Stomach (tissue), 9 donors: ENCODE results near the gene ATF7. TPM values are rescaled to one million over a fixed set of nuclear protein-coding genes. Genes with fewer than 3 reads are reported as not detected.

Source experiments
- DNase-seq, 2 donors: peaks; one replicate each; pipeline versions ENCODE4 v3.0.0 to v3.0.0-alpha.2; 2013 to 2019
- H3K27ac ChIP-seq, 5 donors: fragments of 200-600 bp in 4 of 5; sonication (generic) in 4 of 5; one replicate each; pipeline ENCODE4 v1.5.1; 2013 to 2019; ENCODE audit warnings: mild to moderate bottlenecking in 1 of 5, moderate library complexity in 1 of 5
- H3K27me3 ChIP-seq, 3 donors: fragments of 200-600 bp; sonication (generic); one replicate each; pipeline ENCODE4 v1.5.1; 2017 to 2019; ENCODE audit warnings: mixed run types in 1 of 3
- H3K36me3 ChIP-seq, 4 donors: fragments of 200-600 bp; sonication (generic); 1 replicate in 3 of 4; 2 replicates in 1 of 4; pipeline ENCODE4 v1.5.1; 2016 to 2019
- H3K4me1 ChIP-seq, 4 donors: fragments of 200-600 bp; sonication (generic); one replicate each; pipeline ENCODE4 v1.5.1; 2016 to 2019
- H3K4me3 ChIP-seq, 4 donors: fragments of 200-600 bp; sonication (generic) in 3 of 4; one replicate each; pipeline ENCODE4 v1.5.1; 2016 to 2019; ENCODE audit warnings: mild to moderate bottlenecking in 1 of 4
- H3K9me3 ChIP-seq, 4 donors: fragments of 200-600 bp; sonication (generic); one replicate each; pipeline ENCODE4 v1.5.1; 2016 to 2019
- EP300 ChIP-seq: sonication (generic); formaldehyde crosslinking; IDR thresholded peaks from one replicate; pipeline ENCODE4 v1.6.1; 2017; ENCODE audit warnings: antibody characterized with exemption
- POLR2A ChIP-seq, 4 donors: fragments of 450-650 bp; IDR thresholded peaks; one replicate each; pipeline ENCODE4 v1.6.1; 2016; ENCODE audit warnings: antibody characterized with exemption in 4 of 4, control low read depth in 2 of 4, mild to moderate bottlenecking in 1 of 4, moderate library complexity in 1 of 4
- POLR2AphosphoS5 ChIP-seq, 3 donors: sonication (generic); formaldehyde crosslinking; IDR thresholded peaks; one replicate each; pipeline ENCODE4 v1.6.1; 2016; ENCODE audit warnings: antibody characterized with exemption in 3 of 3
- WGBS, 5 donors: extraction: QIAGEN DNeasy Blood & Tissue Kit in 3 of 5; methylation state at CpG; one replicate each; pipeline versions ENCODE4 v1.1.5 to v1.1.7; 2013 to 2018; 5-methylcytosine and 5-hydroxymethylcytosine counted together
- intact Hi-C: fragments of 100-400 bp; cut with DNase I; formaldehyde crosslinking; loops from one replicate; pipeline ENCODE4 v1.15.1; 2023; ENCODE audit warnings: low total_unique reads
- polyA plus RNA-seq, 3 donors: library from polyadenylated mRNA; stranded (reverse); fragments of 200-250 nt; gene quantifications; one replicate each; pipeline ENCODE4 v1.2.3, GENCODE V29; 2013
- total RNA-seq, 5 donors: library from RNA; depleted of rRNA; stranded (reverse); fragments of >200 nt; gene quantifications; one replicate each; pipeline versions ENCODE4 v1.1.0 to v1.2.3, GENCODE V29; 2014 to 2016
- TF ChIP-seq, protein P1 (sequence below), 7 experiments: fragments of 450-650 bp in 4 of 7; fragments of 200-600 bp in 3 of 7; sonication (generic) in 3 of 7; IDR thresholded peaks; one replicate each; pipeline ENCODE4 v1.5.1; 2016 to 2019; ENCODE audit warnings: antibody characterized with exemption in 7 of 7, control low read depth in 2 of 7, mild to moderate bottlenecking in 1 of 7
- donor health status: healthy with polysubstance abuse.
- donor health status: Bipolar disorder and iron deficiency.
- donor health status: healthy.

Gene ATF7
- total and polyA plus RNA-seq, 8 donors: 9.0 to 93.4 (median 16.3) TPM

DNA sequence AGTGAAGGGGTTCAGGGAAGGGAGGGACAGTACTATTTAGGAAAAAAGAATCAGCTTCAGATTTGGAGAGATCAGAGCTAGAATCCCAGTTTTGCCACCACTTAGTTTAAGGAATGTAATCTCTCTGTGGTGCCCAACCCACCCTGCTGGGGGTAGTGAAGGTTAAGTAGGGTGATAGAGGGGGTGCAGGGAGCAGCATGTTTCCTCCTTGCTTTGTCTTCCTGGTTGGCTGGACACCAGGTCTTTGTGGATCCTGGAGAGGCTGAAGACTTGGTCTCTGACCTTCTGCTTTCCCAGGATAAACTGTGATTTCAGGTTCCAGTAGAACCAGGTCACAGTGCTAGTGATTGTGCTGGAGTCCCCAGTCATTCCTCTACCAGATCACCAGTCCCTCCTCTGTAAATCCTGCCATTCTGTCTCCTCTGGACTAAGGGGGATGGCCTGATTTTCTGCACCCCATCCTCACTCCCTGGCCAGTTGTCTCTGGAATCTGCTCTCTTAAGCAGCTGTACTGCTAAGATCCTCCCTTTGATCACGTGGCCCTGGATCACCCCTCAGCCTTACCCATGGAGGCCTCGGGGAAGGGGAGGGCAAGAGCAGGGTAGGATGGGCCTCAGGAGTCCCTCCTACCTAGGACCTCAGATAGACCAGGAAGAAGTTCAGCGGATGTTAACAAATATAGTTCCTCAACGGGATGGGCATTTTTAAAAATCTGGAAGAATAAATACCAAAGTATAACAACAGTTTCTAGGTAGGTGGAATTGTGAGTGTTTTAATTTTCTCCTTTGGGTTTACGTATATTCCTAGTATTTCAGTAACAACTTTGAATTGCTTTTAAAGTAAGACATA, 130.1 kb downstream of the ATF7 start:
- Histone ChIP-seq H3K9me3 (no peaks in the 10 kb centered on the region), H3K36me3 (no peaks in the 10 kb centered on the region), H3K4me3 (no peak overlapping the region), H3K27ac (peak overlapping the region in 4 of 5 donors; percentile 1 to 65 (median 59)), H3K27me3 (no peaks in the 10 kb centered on the region), H3K4me1 (peaks cover 35 to 77% (median 48%) of the 10 kb centered on the region in 4 donors)
- TF ChIP-seq POLR2A (IDR thresholded peaks at IDR 0.05) (no peak), POLR2AphosphoS5 (IDR thresholded peaks at IDR 0.05) (no peak)
- TF ChIP-seq, protein P1, sequence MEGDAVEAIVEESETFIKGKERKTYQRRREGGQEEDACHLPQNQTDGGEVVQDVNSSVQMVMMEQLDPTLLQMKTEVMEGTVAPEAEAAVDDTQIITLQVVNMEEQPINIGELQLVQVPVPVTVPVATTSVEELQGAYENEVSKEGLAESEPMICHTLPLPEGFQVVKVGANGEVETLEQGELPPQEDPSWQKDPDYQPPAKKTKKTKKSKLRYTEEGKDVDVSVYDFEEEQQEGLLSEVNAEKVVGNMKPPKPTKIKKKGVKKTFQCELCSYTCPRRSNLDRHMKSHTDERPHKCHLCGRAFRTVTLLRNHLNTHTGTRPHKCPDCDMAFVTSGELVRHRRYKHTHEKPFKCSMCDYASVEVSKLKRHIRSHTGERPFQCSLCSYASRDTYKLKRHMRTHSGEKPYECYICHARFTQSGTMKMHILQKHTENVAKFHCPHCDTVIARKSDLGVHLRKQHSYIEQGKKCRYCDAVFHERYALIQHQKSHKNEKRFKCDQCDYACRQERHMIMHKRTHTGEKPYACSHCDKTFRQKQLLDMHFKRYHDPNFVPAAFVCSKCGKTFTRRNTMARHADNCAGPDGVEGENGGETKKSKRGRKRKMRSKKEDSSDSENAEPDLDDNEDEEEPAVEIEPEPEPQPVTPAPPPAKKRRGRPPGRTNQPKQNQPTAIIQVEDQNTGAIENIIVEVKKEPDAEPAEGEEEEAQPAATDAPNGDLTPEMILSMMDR (IDR thresholded peaks at IDR 0.05): no peak
- 35 to 47% (median 37%) methylated on average over 5 of the region's 5 CpGs for WGBS, 5 donors
- DNase-seq: peak in 1 of 2 donors; percentile 89
- intact Hi-C loops: no loop called here

DNA sequence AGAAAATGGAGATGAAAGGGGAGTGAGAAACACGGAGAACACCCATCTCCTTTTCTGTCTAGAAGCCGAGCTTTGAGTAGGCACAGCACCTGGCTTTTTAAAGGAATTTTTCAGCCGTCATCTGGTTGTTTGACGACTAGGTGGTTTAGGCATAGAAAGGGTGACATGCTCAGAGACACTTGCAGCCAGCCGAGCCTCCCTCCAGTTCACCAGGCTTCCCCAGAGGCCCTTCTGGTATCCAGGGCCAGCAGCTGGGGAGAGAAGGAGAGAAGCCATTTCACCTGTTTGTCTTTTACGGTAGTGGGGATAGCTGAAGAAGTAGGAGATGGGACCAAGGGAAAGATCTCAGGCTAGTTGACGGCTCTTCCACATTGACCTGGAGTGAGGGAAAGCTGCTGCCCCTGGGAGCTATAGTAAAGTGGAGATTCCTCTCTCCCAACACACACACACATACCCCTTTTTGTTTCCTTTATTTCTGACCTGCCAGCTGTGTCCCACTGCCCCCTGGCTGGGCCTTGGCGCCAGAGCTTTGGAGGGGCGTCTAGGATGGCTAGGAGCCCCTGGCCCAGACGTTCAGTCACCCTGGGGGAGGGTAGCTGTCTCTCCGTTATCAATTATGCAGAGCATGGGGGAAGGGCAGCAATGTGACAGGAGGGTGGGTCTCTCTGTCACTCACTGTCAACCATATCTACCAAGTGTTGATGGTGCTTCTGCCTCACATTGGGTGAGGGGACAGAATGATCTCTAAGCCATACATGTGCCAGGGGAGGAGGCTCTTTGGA, 132.4 kb downstream of the ATF7 start:
- Histone ChIP-seq H3K36me3 (no peaks in the 10 kb centered on the region), H3K27ac (peak overlapping the region; percentile 70 to 89 (median 83)), H3K4me1 (peaks cover 26 to 62% (median 34%) of the 10 kb centered on the region in 4 donors), H3K9me3 (no peaks in the 10 kb centered on the region), H3K4me3 (peak overlapping the region; percentile 51 to 63 (median 56)), H3K27me3 (no peaks in the 10 kb centered on the region)
- intact Hi-C loops: no loop called here
- 24 to 36% (median 29%) methylated on average over 11 of the region's 11 CpGs for WGBS, 5 donors
- DNase-seq: peak in 1 of 2 donors; percentile 43
- TF ChIP-seq, protein P1 (IDR thresholded peaks at IDR 0.05): no peak
- TF ChIP-seq POLR2A (IDR thresholded peaks at IDR 0.05) (no peak), POLR2AphosphoS5 (IDR thresholded peaks at IDR 0.05) (no peak), EP300 (no peak)

DNA sequence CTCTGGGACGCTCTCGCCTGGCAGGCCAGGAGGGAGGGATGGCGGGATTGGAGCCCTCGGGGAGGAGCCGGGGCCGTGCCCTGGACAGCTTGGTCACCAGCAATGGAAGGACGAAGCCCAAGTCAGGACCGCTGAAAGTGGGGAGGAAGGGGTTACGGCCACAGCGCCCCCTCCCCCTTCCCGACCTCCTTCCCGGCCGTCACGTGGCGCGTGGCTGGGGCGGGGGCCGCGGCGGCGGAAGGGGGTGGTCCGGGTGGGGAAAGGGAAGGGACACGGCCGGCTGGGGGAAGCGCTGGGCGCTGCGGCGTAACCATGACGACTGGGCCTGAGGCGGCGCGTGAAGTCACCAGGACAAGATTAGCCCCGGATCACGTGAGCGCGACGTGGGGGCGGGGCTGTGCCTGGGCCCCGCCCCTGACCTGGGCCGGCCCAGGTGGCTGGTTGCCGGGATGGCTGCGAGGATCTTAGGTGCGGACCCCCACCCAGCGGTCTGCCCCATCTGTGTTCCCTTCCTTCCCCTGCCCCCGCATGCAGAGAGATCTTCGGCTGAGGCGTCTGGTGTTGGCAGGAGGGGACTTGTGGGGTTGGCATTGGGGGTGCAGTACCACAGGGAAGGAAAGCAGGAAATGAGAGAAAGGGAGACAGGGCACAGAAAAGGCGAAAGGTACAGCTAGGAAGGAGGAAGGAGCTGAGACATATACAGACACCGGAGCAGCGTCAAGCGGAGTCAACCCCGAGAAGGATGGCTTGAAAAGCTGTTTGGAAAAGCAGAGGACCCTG, 133.2 kb downstream of the ATF7 start:
- peaks cover 0 to 2% (median under 1%) of the 10 kb centered on the region in 4 donors for H3K36me3 ChIP-seq
- H3K4me3 ChIP-seq: peak overlapping the region; percentile 51 to 63 (median 56)
- H3K27ac ChIP-seq: peak overlapping the region; percentile 70 to 89 (median 83)
- no peaks in the 10 kb centered on the region for H3K27me3 ChIP-seq
- peak; percentile 92 to 98 for DNase-seq
- H3K9me3 ChIP-seq: no peaks in the 10 kb centered on the region
- H3K4me1 ChIP-seq: peaks cover 19 to 54% (median 30%) of the 10 kb centered on the region in 4 donors
- WGBS, 5 donors: 0 to 2% (median 1%) methylated on average over 26 to 50 of the region's 52 CpGs
- intact Hi-C loops: no loop called here
- TF ChIP-seq, protein P1 (IDR thresholded peaks at IDR 0.05): no peak
- TF ChIP-seq POLR2AphosphoS5 (IDR thresholded peaks at IDR 0.05) (peak in 2 of 3 donors; percentile 51 to 76), POLR2A (IDR thresholded peaks at IDR 0.05) (peak in 2 of 4 donors; percentile 44 to 73)

DNA sequence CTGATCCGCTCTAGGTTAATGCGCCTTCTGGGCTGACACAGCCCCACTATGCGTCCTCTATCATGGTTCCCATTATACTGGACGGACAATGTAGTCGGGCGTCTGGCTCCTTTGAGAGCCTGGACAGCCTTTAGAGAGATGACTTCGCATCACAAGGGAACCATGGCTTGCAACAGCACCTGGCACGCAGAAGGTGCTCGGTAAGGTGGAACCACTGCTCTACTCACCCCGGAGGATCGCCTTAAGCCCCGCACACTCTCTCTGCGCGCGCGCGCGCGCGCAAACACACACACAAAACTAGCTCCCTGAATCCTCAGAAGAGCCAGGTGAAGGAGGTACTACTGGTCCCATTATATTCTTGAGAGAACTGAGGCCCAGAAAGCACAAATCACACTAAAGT, 134.0 kb downstream of the ATF7 start:
- WGBS, 5 donors: 52 to 67% (median 55%) methylated on average over 20 of the region's 20 CpGs

More for the DNA sequence above, 134.0 kb downstream of the ATF7 start:
- Histone ChIP-seq H3K4me1 (peaks cover 19 to 46% (median 30%) of the 10 kb centered on the region in 4 donors), H3K27ac (peak overlapping the region; percentile 23 to 89 (median 83)), H3K4me3 (peak overlapping the region; percentile 51 to 63 (median 56)), H3K27me3 (no peaks in the 10 kb centered on the region), H3K9me3 (no peaks in the 10 kb centered on the region), H3K36me3 (peaks cover 0 to 10% (median 9%) of the 10 kb centered on the region in 4 donors)
- DNase-seq: peak in 1 of 2 donors; percentile 42
- TF ChIP-seq EP300 (no peak), POLR2A (IDR thresholded peaks at IDR 0.05) (no peak), POLR2AphosphoS5 (IDR thresholded peaks at IDR 0.05) (no peak)
- TF ChIP-seq, protein P1 (IDR thresholded peaks at IDR 0.05): no peak
- intact Hi-C loops: no loop called here
